IMR-90 (cell line): ENCODE measurements around the gene ZDBF2. TPM values are rescaled to one million over a fixed set of nuclear protein-coding genes. Genes with fewer than 3 reads are reported as not detected.

Experiments used
- ATAC-seq: fragments of 200-7000 bp; cut with Tn5 transposase; 2 replicates; pipeline ENCODE4 v1.9.1; 2020; ENCODE audit warnings: low read depth, mild to moderate bottlenecking, moderate library complexity
- BruUV-seq: library from RNA; stranded (reverse); fragments of 400-500 nt; replicated peaks from 2 replicates; lab custom pipeline; 2021; lab: Mats Ljungman, UMichigan
- CTCF ChIA-PET: fragments of 300-600 bp; formaldehyde crosslinking; extraction: SDS; loops from one replicate; lab custom pipeline; 2021; ENCODE audit warnings: antibody characterized with exemption; lab: Yijun Ruan, JAX
- POLR2A ChIA-PET: fragments of 300-600 bp; sonication (Branson Sonifier 250); formaldehyde crosslinking; loops from one replicate; lab custom pipeline; 2022; ENCODE audit warnings: antibody characterized with exemption; ENCODE audit not compliant: unreplicated experiment; lab: Charles Lee
- DNase-seq: peaks from one replicate; pipeline ENCODE4 v3.0.0; 2013
- H2AFZ ChIP-seq: replicated peaks from 2 replicates; pipeline ENCODE3; 2013; ENCODE audit warnings: low read length, mild to moderate bottlenecking; ENCODE audit not compliant: poor library complexity
- H2AK5ac ChIP-seq: 2 replicates; pipeline ENCODE4 v1.6.1; 2013; ENCODE audit warnings: low read depth, low read length, inconsistent platforms
- H2AK9ac ChIP-seq: replicated peaks from 2 replicates; pipeline ENCODE3; 2013; ENCODE audit warnings: mild to moderate bottlenecking, low read depth, low read length, moderate library complexity; ENCODE audit not compliant: poor library complexity
- H2BK120ac ChIP-seq: 2 replicates; pipeline ENCODE4 v1.6.1; 2013; ENCODE audit warnings: low read depth, low read length, inconsistent platforms
- H2BK15ac ChIP-seq: 3 replicates; pipeline ENCODE4 v1.6.1; 2013; ENCODE audit warnings: low read depth, low read length, inconsistent platforms
- H2BK20ac ChIP-seq: 2 replicates; pipeline ENCODE4 v1.6.1; 2013; ENCODE audit warnings: low read depth, mild to moderate bottlenecking, inconsistent platforms, low read length, moderate library complexity
- H2BK5ac ChIP-seq: 2 replicates; pipeline ENCODE4 v1.6.1; 2013; ENCODE audit warnings: mild to moderate bottlenecking, low read depth, low read length, inconsistent platforms; ENCODE audit not compliant: poor library complexity, severe bottlenecking
- H3K14ac ChIP-seq: replicated peaks from 2 replicates; pipeline ENCODE4 v1.6.1; 2013; ENCODE audit warnings: low read depth, low read length, inconsistent platforms
- H3K18ac ChIP-seq: 2 replicates; pipeline ENCODE4 v1.6.1; 2013; ENCODE audit warnings: low read depth, low read length, control low read depth
- H3K23ac ChIP-seq: 2 replicates; pipeline ENCODE4 v1.6.1; 2013; ENCODE audit warnings: low read depth, low read length, inconsistent platforms
- H3K27ac ChIP-seq: 2 replicates; pipeline ENCODE4 v1.5.1; 2013; ENCODE audit warnings: mild to moderate bottlenecking, control low read depth, low read length; ENCODE audit not compliant: insufficient read depth
- H3K27me3 ChIP-seq: 2 replicates; pipeline ENCODE4 v1.6.1; 2013; ENCODE audit warnings: low read length; ENCODE audit not compliant: control insufficient read depth, insufficient read depth
- H3K36me3 ChIP-seq: 2 replicates; pipeline ENCODE4 v1.6.1; 2013; ENCODE audit warnings: low read length, mixed read lengths; ENCODE audit not compliant: control insufficient read depth, insufficient read depth
- H3K4ac ChIP-seq: 2 replicates; pipeline ENCODE4 v1.6.1; 2013; ENCODE audit warnings: low read depth, low read length, inconsistent platforms
- H3K4me1 ChIP-seq: 2 replicates; pipeline ENCODE4 v1.6.1; 2013; ENCODE audit warnings: low read length, mixed read lengths; ENCODE audit not compliant: control insufficient read depth, insufficient read depth
- H3K4me2 ChIP-seq: 2 replicates; pipeline ENCODE4 v1.6.1; 2013; ENCODE audit warnings: low read depth, mild to moderate bottlenecking, control low read depth, low read length, moderate library complexity
- H3K4me3 ChIP-seq: 2 replicates; pipeline ENCODE4 v1.5.1; 2013; ENCODE audit warnings: low read depth, mild to moderate bottlenecking, control low read depth, low read length, moderate library complexity; ENCODE audit not compliant: insufficient read depth
- H3K56ac ChIP-seq: 2 replicates; pipeline ENCODE4 v1.6.1; 2013; ENCODE audit warnings: low read length, inconsistent platforms; ENCODE audit not compliant: insufficient read depth; ENCODE audit errors: extremely low read depth
- H3K79me1 ChIP-seq, 2 experiments: 2 replicates each; pipeline ENCODE4 v1.6.1; 2013; ENCODE audit warnings: low read length in 2 of 2, inconsistent platforms in 1 of 2, low read depth in 1 of 2
- H3K9ac ChIP-seq: 2 replicates; pipeline ENCODE4 v1.6.1; 2013; ENCODE audit warnings: low read depth, low read length, control low read depth
- H3K9me1 ChIP-seq: 2 replicates; pipeline ENCODE4 v1.6.1; 2013; ENCODE audit warnings: low read length, inconsistent platforms; ENCODE audit not compliant: insufficient read depth
- H3K9me3 ChIP-seq: 2 replicates; pipeline ENCODE4 v1.6.1; 2013; ENCODE audit warnings: low read length; ENCODE audit not compliant: control insufficient read depth, insufficient read depth
- H4K20me1 ChIP-seq: 2 replicates; pipeline ENCODE4 v1.6.1; 2013; ENCODE audit warnings: low read length, inconsistent platforms; ENCODE audit not compliant: insufficient read depth
- H4K5ac ChIP-seq: 2 replicates; pipeline ENCODE4 v1.6.1; 2013; ENCODE audit warnings: mild to moderate bottlenecking, low read depth, low read length, control low read depth
- H4K8ac ChIP-seq, 2 experiments: 2 replicates each; pipeline ENCODE4 v1.6.1; 2013; ENCODE audit warnings: low read depth in 2 of 2, low read length in 2 of 2, control low read depth in 1 of 2, inconsistent platforms in 1 of 2
- H4K91ac ChIP-seq: 2 replicates; pipeline ENCODE4 v1.6.1; 2013; ENCODE audit warnings: low read depth, low read length, inconsistent platforms; ENCODE audit not compliant: insufficient read depth
- BHLHE40 ChIP-seq: fragments of 150-350 bp; IDR thresholded peaks from 2 replicates; pipeline ENCODE4 v1.6.1; 2016; ENCODE audit warnings: mild to moderate bottlenecking, low read depth, low read length
- CEBPB ChIP-seq: IDR thresholded peaks from 2 replicates; pipeline ENCODE4 v1.6.1; 2012; ENCODE audit warnings: low read depth, low read length, improper control_type of control experiment
- CHD1 ChIP-seq: IDR thresholded peaks from 2 replicates; pipeline ENCODE4 v1.6.1; 2012; ENCODE audit warnings: low read depth, low read length, improper control_type of control experiment
- MAFK ChIP-seq: IDR thresholded peaks from 2 replicates; pipeline ENCODE4 v1.6.1; 2012; ENCODE audit warnings: low read depth, low read length, improper control_type of control experiment
- MXI1 ChIP-seq: IDR thresholded peaks from 2 replicates; pipeline ENCODE4 v1.6.1; 2012; ENCODE audit warnings: low read depth, mild to moderate bottlenecking, low read length, moderate library complexity, borderline replicate concordance
- NFE2L2 ChIP-seq: fragments of 150-350 bp; IDR thresholded peaks from 2 replicates; pipeline ENCODE4 v1.6.1; 2016; ENCODE audit warnings: low read depth, mild to moderate bottlenecking, low read length
- POLR2A ChIP-seq: IDR thresholded peaks from 2 replicates; pipeline ENCODE4 v1.6.1; 2012; ENCODE audit warnings: mild to moderate bottlenecking, low read depth, low read length
- RAD21 ChIP-seq: IDR thresholded peaks from 2 replicates; pipeline ENCODE4 v1.6.1; 2012; ENCODE audit warnings: low read length, improper control_type of control experiment
- RCOR1 ChIP-seq: IDR thresholded peaks from 2 replicates; pipeline ENCODE4 v1.6.1; 2012; ENCODE audit warnings: mild to moderate bottlenecking, low read length, improper control_type of control experiment; ENCODE audit not compliant: insufficient replicate concordance
- SMC3 ChIP-seq: fragments of 150-350 bp; IDR thresholded peaks from 2 replicates; pipeline ENCODE4 v1.6.1; 2016; ENCODE audit warnings: low read depth, mild to moderate bottlenecking, antibody characterized with exemption, low read length, moderate library complexity
- dilution Hi-C: fragments of 300-500 bp; cut with HindIII; formaldehyde crosslinking; loops from one replicate; pipeline ENCODE4 v1.14.3; 2018; ENCODE audit warnings: low sequenced_read_pairs; ENCODE audit not compliant: unreplicated experiment
- in situ Hi-C: fragments of 300-500 bp; cut with MboI; formaldehyde crosslinking; loops from 3 replicates; pipeline ENCODE4 v1.14.3; 2019; ENCODE audit warnings: low sequenced_read_pairs, inconsistent platforms, mixed read lengths
- intact Hi-C: fragments of 100-400 bp; cut with micrococcal nuclease; formaldehyde crosslinking; loops from 2 replicates; pipeline ENCODE4 v1.10.0; 2022
- polyA plus RNA-seq, 3 experiments: library from polyadenylated mRNA; depleted of rRNA; stranded (reverse); fragments of >200 nt; gene quantifications; 2 replicates each; pipeline ENCODE4 v1.2.3, GENCODE V29; 2012; ENCODE audit warnings: low replicate concordance in 1 of 3
- total RNA-seq: library from RNA; depleted of rRNA; stranded (reverse); fragments of >200 nt; gene quantifications from 2 replicates; pipeline ENCODE4 v1.2.3, GENCODE V29; 2012
- TF ChIP-seq, protein P1 (sequence below): fragments of 150-350 bp; IDR thresholded peaks from 2 replicates; pipeline ENCODE4 v1.6.1; 2017; ENCODE audit warnings: mild to moderate bottlenecking, antibody characterized with exemption, low read length, low read depth
- TF ChIP-seq, protein P2 (sequence below): fragments of 150-350 bp; IDR thresholded peaks from 2 replicates; pipeline ENCODE4 v1.6.1; 2016; ENCODE audit warnings: low read depth, mild to moderate bottlenecking, low read length, moderate library complexity, borderline replicate concordance

The ZDBF2 gene
- total and polyA plus RNA-seq, 2 of the 4 experiments (the other 2 are of a cell fraction) = 1.9 to 10.2 TPM

GRCh38 chr2:206229642-206230041 lies 44.8 kb upstream of the ZDBF2 start:
- Histone ChIP-seq H4K5ac (no peak overlapping the region), H3K4me3 (no peak overlapping the region), H3K14ac (no peak overlapping the region), H3K9me1 (no peaks in the 10 kb centered on the region), H3K18ac (no peak overlapping the region), H4K91ac (no peak overlapping the region), H2AFZ (no peak overlapping the region), H3K9ac (no peak overlapping the region), H2BK5ac (no peak overlapping the region), H3K36me3 (no peaks in the 10 kb centered on the region), H2BK20ac (no peak overlapping the region), H2AK5ac (no peak overlapping the region), H4K20me1 (no peaks in the 10 kb centered on the region), H2AK9ac (no peak overlapping the region), H3K27ac (no peak overlapping the region), H3K23ac (no peak overlapping the region), H3K4me2 (no peak overlapping the region), H3K4ac (no peak overlapping the region), H3K56ac (no peak overlapping the region), H3K79me1 (no peaks in the 10 kb centered on the region), H4K8ac (no peak overlapping the region), H2BK15ac (no peak overlapping the region), H3K4me1 (no peaks in the 10 kb centered on the region), H3K27me3 (peaks cover 3% of the 10 kb centered on the region; the same call in 1 of the 2 replicates), H3K9me3 (no peaks in the 10 kb centered on the region), H2BK120ac (no peak overlapping the region)
- no peak for TF ChIP-seq RAD21
- TF ChIP-seq, protein P1, sequence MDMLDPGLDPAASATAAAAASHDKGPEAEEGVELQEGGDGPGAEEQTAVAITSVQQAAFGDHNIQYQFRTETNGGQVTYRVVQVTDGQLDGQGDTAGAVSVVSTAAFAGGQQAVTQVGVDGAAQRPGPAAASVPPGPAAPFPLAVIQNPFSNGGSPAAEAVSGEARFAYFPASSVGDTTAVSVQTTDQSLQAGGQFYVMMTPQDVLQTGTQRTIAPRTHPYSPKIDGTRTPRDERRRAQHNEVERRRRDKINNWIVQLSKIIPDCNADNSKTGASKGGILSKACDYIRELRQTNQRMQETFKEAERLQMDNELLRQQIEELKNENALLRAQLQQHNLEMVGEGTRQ = no peak
- TF ChIP-seq NFE2L2 = no peak
- no peak for TF ChIP-seq CHD1
- TF ChIP-seq MXI1 = no peak
- no peak for TF ChIP-seq POLR2A
- TF ChIP-seq, protein P2, sequence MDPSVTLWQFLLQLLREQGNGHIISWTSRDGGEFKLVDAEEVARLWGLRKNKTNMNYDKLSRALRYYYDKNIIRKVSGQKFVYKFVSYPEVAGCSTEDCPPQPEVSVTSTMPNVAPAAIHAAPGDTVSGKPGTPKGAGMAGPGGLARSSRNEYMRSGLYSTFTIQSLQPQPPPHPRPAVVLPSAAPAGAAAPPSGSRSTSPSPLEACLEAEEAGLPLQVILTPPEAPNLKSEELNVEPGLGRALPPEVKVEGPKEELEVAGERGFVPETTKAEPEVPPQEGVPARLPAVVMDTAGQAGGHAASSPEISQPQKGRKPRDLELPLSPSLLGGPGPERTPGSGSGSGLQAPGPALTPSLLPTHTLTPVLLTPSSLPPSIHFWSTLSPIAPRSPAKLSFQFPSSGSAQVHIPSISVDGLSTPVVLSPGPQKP = no peak
- TF ChIP-seq MAFK = no peak
- TF ChIP-seq SMC3 = no peak
- TF ChIP-seq BHLHE40 = no peak
- no peak for TF ChIP-seq RCOR1
- no peak for TF ChIP-seq CEBPB
- intact Hi-C loops = no loop called here
- in situ Hi-C loops = no loop called here
- dilution Hi-C loops = no loop called here
- ATAC-seq (no peak), DNase-seq (no peak)
- ChIA-PET CTCF (no interaction called here), POLR2A (no interaction called here)
- no TSS peak for BruUV-seq
